Measurements from ENCODE around the gene NOTUM.
A peak's percentile ranks its signal among the peaks of the same experiment; 100 is the strongest.

Gene NOTUM

DNA sequence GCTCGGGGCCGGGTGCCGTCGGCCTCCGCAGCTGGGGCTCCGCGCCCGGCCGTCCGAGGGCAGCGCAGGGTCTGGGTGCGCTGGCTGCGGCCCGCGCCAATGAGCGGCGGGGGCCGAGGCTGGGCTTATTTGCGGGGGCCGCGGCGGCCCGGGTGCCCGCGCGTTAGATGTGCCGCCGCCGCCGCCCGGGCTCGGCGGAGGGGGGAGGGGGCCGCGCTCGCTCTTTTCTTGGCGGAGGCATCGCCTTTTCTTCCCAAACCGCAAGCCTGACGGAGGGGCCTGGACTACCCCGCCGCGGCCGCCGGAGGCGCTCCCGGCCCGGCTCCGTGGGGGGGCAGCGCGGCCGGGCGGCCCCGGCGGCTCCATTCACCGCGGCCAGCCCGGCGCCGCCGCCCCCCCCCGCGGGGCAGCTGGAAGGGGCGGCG, at the start of gene NOTUM:
Gene NOTUM, minus strand, starts transcription at position 101 of the 425 bp plus-strand sequence. CDS start 278 bp downstream, outside the sequence.
- peak; percentile 68 for DNase-seq

- DNase-seq: no peak
These were observed 48.4 kb upstream of the NOTUM start for GRCh38 chr17:82009413-82009812.

DNA sequence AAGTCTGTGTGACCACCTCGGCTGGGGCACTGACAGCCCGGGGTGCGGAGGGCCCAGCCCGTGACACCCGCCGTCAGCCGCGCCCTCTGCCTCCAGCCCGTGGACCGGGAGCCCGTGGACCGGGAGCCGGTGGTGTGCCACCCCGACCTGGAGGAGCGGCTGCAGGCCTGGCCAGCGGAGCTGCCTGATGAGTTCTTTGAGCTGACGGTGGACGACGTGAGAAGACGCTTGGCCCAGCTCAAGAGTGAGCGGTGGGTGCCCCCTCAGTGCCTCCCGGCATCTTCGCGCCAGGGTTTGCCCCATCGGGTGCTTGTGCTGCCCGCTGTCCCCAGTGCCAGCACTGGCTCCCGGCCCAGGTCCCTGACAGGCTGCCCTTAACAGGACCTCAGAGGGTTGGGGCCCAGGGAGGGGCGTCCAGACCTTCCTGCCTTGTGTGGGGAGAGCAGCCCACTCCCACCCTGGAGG, 48.0 kb upstream of the NOTUM start:
- no peak for DNase-seq

- DNase-seq: no peak
These were observed 47.4 kb upstream of the NOTUM start for GRCh38 chr17:82008258-82008940.

DNA sequence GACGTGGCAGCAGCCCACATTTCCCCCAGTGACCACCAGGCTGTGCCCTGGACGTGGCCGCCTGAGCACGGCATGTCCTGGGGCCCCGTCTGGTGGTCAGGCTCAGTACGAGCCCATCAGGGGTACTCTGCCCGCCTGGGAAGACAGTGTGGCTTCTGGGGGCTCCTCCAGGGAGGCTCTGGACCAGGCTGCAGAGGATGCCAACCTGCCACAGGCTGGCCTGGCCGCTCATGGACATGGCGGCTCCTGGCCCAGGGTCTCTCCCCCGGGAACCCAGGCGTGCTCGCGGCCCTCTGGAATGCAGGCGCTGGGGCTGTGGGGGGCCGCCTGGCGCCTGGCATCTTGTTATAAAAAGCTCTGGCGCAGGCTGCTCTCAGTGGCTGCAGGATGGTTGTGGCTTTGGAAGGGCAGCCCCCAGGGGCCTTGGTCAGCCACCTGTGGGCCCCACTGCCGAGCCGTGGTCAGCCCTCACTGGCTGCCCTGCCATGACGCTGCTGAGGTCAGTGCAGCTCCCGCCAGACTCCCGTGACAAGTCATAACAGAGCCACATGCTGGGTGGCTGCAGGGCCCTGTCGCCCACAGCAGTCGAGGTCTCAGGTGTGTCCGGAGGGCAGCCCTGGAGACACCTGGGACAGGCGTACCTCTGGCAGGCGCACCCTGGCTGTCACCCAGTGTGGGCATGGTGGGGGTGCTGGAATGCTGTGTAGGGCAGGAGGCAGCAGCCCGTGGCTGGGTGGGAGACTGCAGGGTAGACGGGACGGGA, 46.7 kb upstream of the NOTUM start:
- DNase-seq: no peak

GRCh38 chr17:82007228-82007494, 46.2 kb upstream of the NOTUM start:
- no peak for DNase-seq

DNA sequence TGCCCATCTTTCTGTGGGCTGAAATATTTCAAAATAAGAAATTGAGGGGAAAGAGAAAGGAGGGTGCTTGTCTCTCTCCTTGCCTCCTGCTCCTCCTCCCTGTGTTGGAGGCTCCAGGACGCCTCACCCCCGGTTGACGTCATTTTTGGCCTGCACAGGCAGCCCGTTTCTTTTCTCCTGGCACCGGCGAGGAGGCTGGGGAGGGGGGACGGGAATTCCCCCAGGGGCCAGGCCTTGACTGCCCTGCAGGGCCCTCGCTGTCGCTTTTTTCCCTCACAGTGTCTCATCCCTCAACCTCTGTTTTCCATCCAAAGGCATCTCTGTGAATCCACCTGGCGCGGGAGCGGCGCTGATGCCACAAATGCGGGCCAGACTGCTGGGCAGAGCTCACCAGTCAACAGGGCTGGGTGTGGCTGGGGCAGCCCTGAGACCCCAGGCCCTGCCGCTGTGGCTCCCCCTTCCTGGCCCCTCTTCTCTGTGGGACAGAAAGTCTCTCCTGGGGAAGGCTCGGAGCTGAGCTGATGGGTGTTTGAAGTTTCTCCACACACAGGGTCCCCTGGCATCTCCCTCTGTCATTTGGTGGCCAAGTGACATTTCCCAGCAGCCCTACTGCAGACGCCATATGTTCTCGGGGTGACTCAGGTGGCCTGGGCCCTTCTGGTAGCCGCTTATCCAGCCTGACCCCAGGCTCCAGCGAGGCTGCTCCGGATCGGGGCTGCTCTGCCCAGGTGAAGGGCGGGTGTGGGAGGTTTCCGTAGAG, 45.7 kb upstream of the NOTUM start:
- DNase-seq: no peak

GRCh38 chr17:82005701-82006348, 44.8 kb upstream of the NOTUM start:
- DNase-seq: no peak

DNA sequence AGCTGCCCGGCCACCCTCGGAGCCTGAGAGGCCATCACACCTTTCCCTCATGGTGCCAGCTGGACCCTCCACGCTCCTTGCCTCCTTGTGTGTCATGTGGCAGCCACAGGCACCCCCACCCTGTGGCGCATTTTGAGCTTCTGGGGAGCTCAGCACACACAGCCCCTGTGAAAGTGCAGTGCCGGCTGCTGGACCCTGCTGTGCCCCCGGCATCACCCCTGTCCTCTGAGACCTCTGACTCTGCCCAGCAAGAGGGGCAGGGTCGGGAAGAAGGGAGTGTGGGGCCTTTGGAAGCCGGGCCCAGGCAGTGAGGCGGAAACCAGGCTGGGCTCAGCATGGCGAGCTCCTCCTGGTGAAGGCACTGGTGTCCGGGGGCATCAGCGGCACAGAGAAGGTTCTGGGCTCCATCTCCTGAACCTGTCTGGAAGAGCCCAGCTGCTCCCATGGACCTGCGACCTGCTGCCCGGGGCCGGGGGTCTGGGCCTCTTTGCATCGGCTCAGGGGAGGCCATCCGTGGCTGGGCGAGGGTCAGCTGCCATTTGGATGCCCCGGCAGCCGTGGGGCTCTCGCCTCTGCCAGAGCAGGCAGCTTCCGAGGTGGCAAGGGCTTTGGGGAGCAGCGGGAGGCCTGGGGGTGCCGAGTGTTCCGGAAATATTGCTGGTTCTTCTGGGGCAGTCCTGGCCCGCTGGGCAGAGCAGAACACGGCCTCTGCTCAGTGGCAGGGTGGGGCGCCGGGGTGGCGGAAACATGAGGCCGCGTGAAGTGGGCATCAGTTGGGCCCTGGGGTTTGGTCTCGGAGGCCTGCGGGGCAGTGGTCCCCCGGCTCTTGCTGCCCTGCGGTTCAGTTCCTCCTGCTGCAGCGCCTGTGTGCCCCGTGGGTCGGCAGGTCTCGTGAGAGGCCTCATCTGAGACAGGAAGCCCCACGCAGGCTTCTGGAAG, 43.8 kb upstream of the NOTUM start:
- no peak for DNase-seq

DNA sequence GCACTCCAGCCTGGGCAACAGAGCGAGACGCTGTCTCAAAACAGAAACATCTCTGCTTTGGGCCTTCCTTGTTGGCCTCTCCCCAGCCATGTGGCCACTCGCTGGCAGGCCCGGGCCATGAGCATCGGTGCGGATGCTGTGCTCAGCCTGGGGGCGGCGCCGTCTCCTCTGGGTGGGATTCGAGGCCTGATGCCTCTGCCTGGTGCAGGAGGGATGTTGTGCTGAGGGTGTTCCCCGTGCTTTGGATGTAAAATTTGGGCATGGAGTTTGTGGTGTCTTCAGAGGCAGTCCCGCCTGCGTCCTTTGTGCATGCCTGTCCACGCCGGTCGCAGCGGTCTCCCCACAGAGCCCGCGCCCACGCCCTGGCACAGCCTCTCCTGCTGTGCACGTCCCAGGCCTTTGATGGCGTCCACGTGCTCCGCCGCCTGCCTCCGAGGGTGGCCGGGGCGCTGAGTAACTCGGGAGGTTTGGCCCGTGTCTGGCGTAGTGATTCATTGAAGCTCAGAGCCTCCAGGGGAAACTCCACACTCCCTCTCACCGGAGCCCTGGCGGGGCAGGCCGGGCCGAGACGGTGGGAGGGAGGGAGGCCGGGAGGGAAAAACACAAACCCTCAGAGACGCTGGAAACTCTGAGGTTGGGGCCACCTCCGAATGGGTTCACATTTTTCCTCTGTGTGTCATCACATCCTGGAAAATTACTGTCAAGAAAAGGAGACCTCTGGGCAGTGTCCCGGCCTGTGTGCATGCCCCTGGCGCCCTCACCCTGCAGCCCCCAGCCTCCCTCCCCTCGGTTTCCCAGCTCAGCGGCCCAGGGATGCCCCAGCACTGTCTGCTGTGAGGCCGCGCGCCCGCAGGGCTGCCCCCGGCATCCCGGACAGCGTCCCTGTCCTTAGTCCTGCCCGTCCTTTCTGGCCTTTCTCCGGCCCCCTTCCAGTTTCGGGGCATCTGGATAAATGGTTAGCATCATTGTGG, 42.7 kb upstream of the NOTUM start:
- no peak for DNase-seq

DNA sequence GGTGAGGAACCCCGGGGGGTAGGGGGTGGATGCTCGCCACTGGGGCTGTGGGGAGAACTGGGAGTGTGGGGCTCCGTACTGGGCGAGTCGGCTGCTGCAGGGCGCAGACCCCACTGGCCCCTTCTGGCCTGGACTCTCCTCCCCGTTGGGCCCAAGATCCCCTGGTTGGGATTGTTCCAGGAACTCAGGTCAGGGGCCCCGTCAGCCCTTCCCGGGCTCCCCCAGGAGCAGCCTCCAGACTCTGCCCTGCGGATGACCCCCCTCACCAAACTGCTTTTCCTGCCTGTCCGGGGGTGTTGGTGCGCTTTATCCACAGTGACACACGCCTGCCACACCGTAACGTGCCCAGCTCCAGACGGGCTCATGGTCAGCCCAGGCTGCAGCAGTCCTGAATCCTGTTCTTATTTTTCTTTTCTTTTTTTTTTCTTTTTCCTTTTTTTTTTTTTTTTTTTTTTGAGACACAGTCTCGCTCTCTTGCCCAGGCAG, 40.6 kb upstream of the NOTUM start:
- no peak for DNase-seq

DNA sequence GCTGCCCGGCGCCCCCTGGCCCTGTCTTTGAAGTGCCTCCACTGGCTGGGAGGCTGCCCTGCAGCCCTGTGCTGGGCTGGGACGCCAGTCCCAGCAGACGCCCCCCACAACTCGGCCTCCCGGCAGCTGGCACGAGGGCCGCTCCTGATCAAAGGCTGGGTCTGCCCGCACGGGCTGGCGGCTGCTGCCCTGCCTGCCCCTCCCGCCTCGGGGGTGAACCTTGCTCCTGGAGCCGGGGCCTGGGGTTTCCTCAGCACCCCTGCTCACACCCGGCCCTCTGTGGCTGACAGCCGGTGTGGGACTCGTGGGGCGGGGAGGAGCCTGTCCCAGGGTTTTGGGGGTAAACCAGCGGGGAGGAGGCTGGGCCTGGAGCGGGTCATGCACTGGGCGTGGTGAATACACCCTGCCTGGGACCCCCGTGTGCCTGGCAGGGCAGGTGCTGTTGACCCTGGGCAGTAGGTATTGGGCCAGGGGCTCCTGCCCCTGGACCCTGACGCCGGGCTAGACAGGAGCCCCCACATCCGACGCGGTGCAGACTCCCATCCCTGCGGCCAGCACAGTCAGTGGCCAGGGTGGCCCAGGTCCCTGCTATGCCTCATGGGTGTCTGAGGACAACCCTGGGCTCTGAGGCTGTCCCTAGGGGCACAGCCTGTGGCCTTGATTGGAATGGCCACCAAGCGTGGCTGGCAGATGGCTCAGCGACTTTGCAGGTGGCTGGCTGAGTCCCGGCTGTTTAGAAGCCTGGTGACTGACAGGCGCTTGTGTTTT, 40.0 kb upstream of the NOTUM start:
- DNase-seq: peak; percentile 61

DNA sequence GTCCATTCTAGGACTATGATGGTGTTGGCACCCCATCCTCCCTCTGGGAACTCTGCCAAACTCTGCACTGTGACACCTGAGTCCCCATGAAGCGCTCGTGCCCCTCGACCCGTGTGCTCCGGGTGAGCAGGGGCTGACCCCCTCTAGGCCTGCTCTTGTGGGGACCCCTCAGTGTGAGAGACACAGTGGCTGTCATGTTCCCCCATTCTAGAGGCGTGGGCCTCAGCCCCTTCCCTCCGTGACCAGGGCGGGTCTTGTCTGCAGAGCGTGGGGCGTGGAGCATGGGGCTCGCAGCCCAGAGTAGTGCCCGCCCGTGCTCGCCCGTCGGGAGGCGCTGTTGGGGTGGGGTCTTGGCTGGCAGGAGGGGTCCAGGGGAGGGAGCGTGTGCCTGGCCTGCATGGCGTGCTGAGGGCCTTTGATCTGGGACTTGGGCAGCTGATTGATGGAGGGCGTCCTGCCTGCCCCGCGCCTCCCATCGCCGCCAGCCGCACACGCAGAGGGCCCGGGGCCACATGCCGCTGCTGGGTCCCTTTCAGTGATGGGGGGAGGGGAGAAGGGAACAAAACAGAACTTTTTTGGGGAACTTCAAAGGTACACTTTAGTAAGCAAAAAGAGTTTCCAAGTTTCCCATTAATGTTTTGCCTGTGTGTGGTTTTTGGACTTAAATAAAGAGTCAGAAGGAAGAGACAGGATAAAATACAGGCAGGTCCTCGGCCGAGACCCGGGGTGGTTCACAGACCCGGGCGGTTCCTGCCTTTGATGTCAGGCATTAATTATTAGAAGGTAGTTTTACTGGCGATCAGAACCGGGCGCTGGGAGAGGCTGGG, 39.2 kb upstream of the NOTUM start:
- DNase-seq: no peak

GRCh38 chr17:81999587-81999975, 38.6 kb upstream of the NOTUM start:
- no peak for DNase-seq

- no peak for DNase-seq
These were observed 37.9 kb upstream of the NOTUM start for GRCh38 chr17:81998691-81999438.

GRCh38 chr17:81998212-81998611, 37.2 kb upstream of the NOTUM start:
- DNase-seq: no peak

DNA sequence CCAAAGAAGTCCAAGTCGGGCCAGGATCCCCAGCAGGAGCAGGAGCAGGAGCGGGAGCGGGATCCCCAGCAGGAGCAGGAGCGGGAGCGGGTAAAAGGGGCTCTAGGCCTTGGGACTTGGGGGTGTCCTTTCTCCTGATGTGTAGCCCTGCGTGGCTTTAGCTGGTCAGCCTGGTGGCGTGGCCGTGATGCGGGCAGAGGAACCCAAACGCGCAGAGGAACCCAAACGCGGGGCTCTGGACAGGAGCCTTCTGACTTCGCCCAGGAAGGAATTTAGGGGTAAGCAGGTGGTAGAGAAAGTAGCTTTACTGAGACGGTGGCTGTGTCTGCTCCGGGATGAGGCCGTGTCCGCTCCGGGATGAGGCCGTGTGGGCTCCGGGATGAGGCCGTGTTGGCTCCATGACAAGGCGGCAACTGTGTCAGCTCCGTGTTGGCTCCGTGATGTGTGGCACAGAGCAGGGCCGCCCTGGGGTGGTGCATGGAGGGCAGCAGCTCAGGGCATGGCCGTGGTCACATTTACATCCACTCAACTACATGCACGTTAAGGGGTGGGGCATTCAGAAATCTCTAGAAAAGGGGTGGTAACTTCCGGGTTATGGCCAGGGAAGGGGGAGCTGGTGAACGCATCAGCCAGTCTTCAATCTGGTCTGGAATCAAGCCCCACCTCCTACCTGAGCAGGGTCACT, 35.9 kb upstream of the NOTUM start:
- DNase-seq: no peak

Measured in NCI-H82 (cell line).